Colonic mucosa (tissue), 4 donors: Measurements from ENCODE around the gene ADCYAP1R1. TPM values are rescaled to one million over a fixed set of nuclear protein-coding genes. Genes with fewer than 3 reads are reported as not detected.
"Not testable (repeated sequence)": the region's sequence is repeated elsewhere in the genome, so short reads cannot be mapped to it uniquely, and the experiment has no call there.

Source experiments
- DNase-seq: peaks from one replicate; pipeline ENCODE4 v3.0.0-alpha.2; 2020
- H3K27ac ChIP-seq: fragments of 200-600 bp; one replicate; pipeline ENCODE4 v1.8.0; 2021
- H3K27me3 ChIP-seq: fragments of 200-600 bp; one replicate; pipeline ENCODE4 v1.8.0; 2021
- H3K36me3 ChIP-seq: fragments of 200-600 bp; one replicate; pipeline ENCODE4 v1.8.0; 2021
- H3K4me1 ChIP-seq: fragments of 200-600 bp; one replicate; pipeline ENCODE4 v1.8.0; 2021; ENCODE audit warnings: mild to moderate bottlenecking
- H3K4me3 ChIP-seq: fragments of 200-600 bp; one replicate; pipeline ENCODE4 v1.8.0; 2021
- H3K9ac ChIP-seq, 2 donors: one replicate each; pipeline ENCODE4 v1.7.0; 2013; ENCODE audit warnings: control low read depth in 2 of 2, low read depth in 2 of 2, low read length in 2 of 2
- H3K9me3 ChIP-seq: fragments of 200-600 bp; one replicate; pipeline ENCODE4 v1.8.0; 2021
- intact Hi-C: fragments of 100-400 bp; cut with DNase I; formaldehyde crosslinking; loops from one replicate; pipeline ENCODE4 v1.14.1; 2022
- total RNA-seq, 2 donors: library from RNA; stranded (reverse); fragmentation: NEBNext Ultra II Directional in 1 of 2; extraction: Animal tissue kit (Norgen Biotek cat#: 25700) in 1 of 2; gene quantifications; one replicate each; pipeline ENCODE4 v1.2.1, GENCODE V29; 2021
- TF ChIP-seq, protein P1 (sequence below): fragments of 200-600 bp; IDR thresholded peaks from one replicate; pipeline ENCODE4 v1.8.0; 2022; ENCODE audit warnings: antibody characterized with exemption, mild to moderate bottlenecking
- donor health status: healthy.
- donor health status: DM: no; HTN: no; CAD: no.
- donor health status: DM: no; HTN: no; CAD: no.

ADCYAP1R1 gene
- total RNA-seq, 2 donors from 2014 or later, result 0.37 to 0.90 TPM

DNA sequence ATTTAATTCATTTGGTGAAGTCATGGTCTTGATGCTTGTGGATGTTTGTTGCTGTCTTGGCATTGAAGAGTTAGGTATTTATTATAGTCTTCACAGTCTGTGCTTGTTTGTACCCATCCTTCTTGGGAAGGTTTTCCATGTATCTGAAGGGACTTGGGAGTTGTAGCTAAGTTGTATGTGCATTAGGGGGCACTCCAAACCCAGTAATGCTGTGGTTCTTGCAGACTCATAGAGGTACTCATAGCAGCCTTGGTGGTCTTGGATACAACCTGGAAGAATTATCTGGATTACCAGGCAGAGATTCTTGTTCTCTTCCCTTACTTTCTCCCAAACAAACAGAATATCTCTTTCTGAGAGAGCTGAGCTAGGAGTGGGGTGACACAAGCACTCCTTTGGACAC lies 93.2 kb downstream of the ADCYAP1R1 start:
- H3K9ac ChIP-seq, result no peak overlapping the region
- H3K4me3 ChIP-seq, result no peak overlapping the region
- H3K27ac ChIP-seq, result no peak overlapping the region
- no peak for DNase-seq
- TF ChIP-seq, protein P1, sequence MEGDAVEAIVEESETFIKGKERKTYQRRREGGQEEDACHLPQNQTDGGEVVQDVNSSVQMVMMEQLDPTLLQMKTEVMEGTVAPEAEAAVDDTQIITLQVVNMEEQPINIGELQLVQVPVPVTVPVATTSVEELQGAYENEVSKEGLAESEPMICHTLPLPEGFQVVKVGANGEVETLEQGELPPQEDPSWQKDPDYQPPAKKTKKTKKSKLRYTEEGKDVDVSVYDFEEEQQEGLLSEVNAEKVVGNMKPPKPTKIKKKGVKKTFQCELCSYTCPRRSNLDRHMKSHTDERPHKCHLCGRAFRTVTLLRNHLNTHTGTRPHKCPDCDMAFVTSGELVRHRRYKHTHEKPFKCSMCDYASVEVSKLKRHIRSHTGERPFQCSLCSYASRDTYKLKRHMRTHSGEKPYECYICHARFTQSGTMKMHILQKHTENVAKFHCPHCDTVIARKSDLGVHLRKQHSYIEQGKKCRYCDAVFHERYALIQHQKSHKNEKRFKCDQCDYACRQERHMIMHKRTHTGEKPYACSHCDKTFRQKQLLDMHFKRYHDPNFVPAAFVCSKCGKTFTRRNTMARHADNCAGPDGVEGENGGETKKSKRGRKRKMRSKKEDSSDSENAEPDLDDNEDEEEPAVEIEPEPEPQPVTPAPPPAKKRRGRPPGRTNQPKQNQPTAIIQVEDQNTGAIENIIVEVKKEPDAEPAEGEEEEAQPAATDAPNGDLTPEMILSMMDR, result no peak
- no peaks in the 10 kb centered on the region for H3K36me3 ChIP-seq
- no peaks in the 10 kb centered on the region for H3K9me3 ChIP-seq
- H3K4me1 ChIP-seq, result no peaks in the 10 kb centered on the region
- no peaks in the 10 kb centered on the region for H3K27me3 ChIP-seq
- intact Hi-C loops, result no loop called here

DNA sequence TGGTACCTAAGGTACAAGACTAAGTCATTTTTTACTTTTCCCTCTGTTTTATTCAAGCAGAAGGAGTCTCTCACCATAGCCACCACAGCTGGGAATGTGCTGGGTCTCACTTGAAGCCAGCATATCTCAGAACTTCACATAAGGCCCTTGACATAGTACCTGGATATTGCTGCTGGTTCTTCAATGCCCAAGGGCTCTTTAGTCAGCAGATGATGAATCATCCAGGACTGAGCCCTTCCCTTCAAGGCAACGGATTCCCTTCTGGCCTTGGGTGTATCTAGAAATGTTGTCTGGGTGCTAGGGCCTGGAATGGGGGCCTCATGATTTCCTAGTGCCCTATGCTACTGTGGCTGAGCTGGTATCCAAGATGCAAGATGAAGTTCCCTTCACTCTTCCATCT lies 93.9 kb downstream of the ADCYAP1R1 start:
- no peaks in the 10 kb centered on the region for H3K27me3 ChIP-seq
- no peaks in the 10 kb centered on the region for H3K36me3 ChIP-seq
- intact Hi-C loops, result no loop called here
- H3K27ac ChIP-seq, result no peak overlapping the region
- DNase-seq, result no peak
- H3K4me3 ChIP-seq, result no peak overlapping the region
- TF ChIP-seq, protein P1, result no peak
- no peaks in the 10 kb centered on the region for H3K4me1 ChIP-seq
- H3K9me3 ChIP-seq, result no peaks in the 10 kb centered on the region
- H3K9ac ChIP-seq, result no peak overlapping the region

DNA sequence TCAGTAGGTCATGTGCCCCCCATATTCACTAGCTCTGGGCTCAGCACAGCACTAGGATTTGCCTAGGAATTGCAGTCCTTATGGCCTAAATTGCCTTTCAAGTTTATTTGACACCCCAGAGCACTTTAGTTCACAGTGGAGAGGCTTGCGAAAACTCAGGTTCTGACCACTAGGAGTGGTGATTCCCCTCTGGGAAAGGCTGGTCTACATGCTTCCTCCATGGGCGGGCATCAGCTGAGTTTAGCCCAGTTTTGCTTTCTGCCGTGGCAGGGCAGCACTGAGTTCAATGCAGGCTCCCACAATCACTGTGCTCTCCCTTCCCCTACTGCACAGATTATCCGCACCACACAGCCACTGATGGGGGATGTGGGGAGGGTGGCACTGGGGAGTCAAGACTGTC lies 94.4 kb downstream of the ADCYAP1R1 start:
- Histone ChIP-seq H3K27me3 (no peaks in the 10 kb centered on the region), H3K9me3 (no peaks in the 10 kb centered on the region), H3K36me3 (no peaks in the 10 kb centered on the region), H3K27ac (no peak overlapping the region), H3K4me1 (no peaks in the 10 kb centered on the region), H3K9ac (no peak overlapping the region), H3K4me3 (no peak overlapping the region)
- TF ChIP-seq, protein P1, result no peak
- intact Hi-C loops, result no loop called here
- DNase-seq, result no peak

DNA sequence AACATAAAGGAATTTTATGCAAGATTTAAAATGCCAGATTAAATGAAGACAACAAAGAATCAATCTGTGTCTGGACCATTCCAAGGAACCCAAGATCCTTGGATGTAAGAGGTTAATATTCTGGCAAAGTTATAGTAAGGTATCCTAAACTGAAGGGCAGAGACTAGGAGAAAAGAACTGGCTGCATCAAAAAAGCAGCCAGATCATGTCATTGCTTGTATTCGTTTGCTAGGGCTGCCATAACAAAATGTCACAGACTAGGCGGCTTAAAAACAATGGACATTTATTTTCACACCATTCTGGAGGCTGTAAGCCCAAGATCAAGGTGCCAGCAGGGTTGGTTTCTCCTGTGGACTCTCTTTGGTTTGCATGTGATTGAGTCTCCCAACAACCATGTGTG lies 99.7 kb downstream of the ADCYAP1R1 start:
- H3K4me1 ChIP-seq, result no peaks in the 10 kb centered on the region
- intact Hi-C loops, result no loop called here

DNA sequence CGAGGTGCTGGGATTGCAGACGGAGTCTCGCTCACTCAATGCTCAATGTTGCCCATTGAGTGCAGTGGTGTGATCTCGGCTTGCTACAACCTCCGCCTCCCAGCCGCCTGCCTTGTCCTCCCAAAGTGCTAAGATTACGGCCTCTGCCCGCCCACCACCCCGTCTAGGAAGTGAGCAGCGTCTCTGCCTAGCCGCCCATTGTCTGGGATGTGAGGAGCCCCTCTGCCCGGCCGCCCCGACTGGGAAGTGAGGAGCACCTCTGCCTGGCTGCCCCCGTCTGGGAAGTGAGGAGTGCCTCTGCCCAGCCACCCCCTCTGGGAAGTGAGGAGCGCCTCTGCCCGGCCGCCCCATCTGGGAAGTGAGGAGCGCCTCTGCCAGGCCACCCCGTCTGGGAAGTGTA lies 101.2 kb downstream of the ADCYAP1R1 start:
- H3K9me3 ChIP-seq, H3K4me1 ChIP-seq, H3K27ac ChIP-seq, H3K36me3 ChIP-seq, H3K27me3 ChIP-seq, intact Hi-C loops, H3K9ac ChIP-seq, DNase-seq, H3K4me3 ChIP-seq: not testable (repeated sequence)

More for the DNA sequence above, 99.7 kb downstream of the ADCYAP1R1 start:
- DNase-seq, result no peak
- H3K4me3 ChIP-seq, result no peak overlapping the region
- H3K9ac ChIP-seq, result no peak overlapping the region
- TF ChIP-seq, protein P1, result no peak
- no peaks in the 10 kb centered on the region for H3K36me3 ChIP-seq
- H3K9me3 ChIP-seq, result no peaks in the 10 kb centered on the region
- H3K27ac ChIP-seq, result no peak overlapping the region
- H3K27me3 ChIP-seq, result no peaks in the 10 kb centered on the region

DNA sequence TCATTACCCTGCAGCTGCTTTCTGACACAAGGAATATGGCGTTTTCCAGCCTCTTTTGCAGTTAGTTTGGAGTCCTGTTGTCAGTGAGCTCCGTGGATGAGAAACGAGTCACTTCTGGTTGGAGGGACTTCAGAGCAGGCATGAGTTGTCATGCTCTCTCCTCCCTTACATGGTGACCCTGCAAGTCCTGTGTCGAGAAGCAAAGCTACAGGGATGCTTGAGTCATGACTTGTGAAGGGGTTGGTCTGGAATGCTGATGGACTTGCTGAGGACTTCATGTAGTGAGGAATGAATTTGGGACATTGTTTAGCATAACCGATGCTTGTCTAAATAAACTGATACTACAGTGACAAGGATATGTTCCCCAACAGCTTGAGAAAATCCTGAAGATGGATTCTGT lies 108.8 kb downstream of the ADCYAP1R1 start:
- intact Hi-C loops, result loop anchor here (10.0 kb wide), 1 partner anchor 554 kb away; no protein-coding TSS in a partner anchor
- Histone ChIP-seq H3K9me3 (no peaks in the 10 kb centered on the region), H3K36me3 (no peaks in the 10 kb centered on the region), H3K4me3 (no peak overlapping the region), H3K4me1 (no peaks in the 10 kb centered on the region), H3K27me3 (no peaks in the 10 kb centered on the region), H3K9ac (no peak overlapping the region), H3K27ac (no peak overlapping the region)
- TF ChIP-seq, protein P1, result no peak
- no peak for DNase-seq

Other genes starting within 250 kb of the ADCYAP1R1 start
- gene AQP1, start 140.5 kb upstream of the ADCYAP1R1 start, total RNA-seq, result 10 to 100 TPM; 33.9 to 47.4 TPM
- not detected for gene GHRHR, start 88.4 kb upstream of the ADCYAP1R1 start, total RNA-seq